Astrocyte of the spinal cord (primary cell): Measurements from ENCODE around the gene NEAT1.
A peak's percentile ranks its signal among the peaks of the same experiment; 100 is the strongest.

Experiments
- DNase-seq: peaks from one replicate; pipeline ENCODE4 v3.0.0; 2011; ENCODE audit warnings: low read depth, low spot score
- H3K4me3 ChIP-seq: 2 replicates; pipeline ENCODE4 v1.5.1; 2011; ENCODE audit warnings: low read depth, mild to moderate bottlenecking, low read length, moderate library complexity
- in situ Hi-C: cut with HindIII; loops from 2 replicates; pipeline ENCODE4 v1.10.0; 2017; ENCODE audit warnings: low sequenced_read_pairs
- TF ChIP-seq, protein P1 (sequence below): IDR thresholded peaks from 2 replicates; pipeline ENCODE4 v1.5.1; 2012; ENCODE audit warnings: low read depth, mild to moderate bottlenecking, low read length, inconsistent platforms

Gene NEAT1

DNA sequence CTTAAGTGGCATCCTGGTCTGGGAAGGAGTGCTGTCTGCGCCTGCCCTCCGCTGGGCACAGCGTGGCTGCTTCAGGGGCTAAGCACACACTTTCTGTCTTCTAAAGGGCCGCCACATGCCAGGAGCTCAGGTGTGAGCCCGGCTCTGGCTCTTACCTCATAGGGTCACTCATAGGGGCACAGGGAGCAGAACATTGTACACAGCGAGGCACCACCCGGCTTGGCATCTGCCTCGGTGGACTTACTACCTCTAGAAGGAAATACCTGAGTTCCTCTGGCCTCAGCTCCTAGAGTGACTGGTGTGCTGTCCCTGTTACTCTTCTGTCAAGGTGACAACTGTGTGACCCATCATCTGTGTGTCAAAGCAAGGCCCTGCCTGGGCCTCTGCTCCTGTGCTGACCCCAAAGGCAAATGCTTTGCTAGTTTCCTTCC, 13.4 kb downstream of the NEAT1 start:
- H3K4me3 ChIP-seq = no peak overlapping the region
- in situ Hi-C loops = no loop called here
- DNase-seq = peak; percentile 43
- TF ChIP-seq, protein P1, sequence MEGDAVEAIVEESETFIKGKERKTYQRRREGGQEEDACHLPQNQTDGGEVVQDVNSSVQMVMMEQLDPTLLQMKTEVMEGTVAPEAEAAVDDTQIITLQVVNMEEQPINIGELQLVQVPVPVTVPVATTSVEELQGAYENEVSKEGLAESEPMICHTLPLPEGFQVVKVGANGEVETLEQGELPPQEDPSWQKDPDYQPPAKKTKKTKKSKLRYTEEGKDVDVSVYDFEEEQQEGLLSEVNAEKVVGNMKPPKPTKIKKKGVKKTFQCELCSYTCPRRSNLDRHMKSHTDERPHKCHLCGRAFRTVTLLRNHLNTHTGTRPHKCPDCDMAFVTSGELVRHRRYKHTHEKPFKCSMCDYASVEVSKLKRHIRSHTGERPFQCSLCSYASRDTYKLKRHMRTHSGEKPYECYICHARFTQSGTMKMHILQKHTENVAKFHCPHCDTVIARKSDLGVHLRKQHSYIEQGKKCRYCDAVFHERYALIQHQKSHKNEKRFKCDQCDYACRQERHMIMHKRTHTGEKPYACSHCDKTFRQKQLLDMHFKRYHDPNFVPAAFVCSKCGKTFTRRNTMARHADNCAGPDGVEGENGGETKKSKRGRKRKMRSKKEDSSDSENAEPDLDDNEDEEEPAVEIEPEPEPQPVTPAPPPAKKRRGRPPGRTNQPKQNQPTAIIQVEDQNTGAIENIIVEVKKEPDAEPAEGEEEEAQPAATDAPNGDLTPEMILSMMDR = no peak

DNA sequence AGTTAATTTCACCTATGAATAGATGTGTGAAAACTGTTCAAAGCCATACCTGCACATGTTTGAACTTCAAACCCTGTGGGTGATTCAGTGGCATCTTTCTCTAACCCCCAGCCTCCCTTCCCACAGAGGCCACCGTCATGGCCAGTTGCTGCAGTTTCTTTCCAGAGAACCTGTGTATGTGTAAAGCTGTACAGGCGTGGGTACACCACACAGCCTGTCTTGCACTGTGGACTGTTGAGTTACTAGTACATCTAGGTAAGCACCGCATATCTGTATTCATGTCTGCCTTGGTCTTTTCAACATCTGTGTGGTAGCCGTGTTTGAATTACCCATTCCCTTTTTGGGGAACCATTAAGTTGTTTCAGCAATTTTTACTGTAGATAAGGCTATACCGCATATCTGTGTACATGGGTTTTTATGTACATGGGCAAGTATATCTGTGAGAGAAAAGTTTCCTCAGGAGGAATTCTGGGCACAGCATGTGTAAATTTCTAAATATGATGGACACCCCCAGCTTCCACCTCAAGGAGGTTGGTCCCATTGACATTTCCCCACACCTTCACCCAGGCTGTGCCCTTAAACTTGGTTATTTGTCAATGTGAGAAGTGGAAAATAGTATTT, 13.9 kb downstream of the NEAT1 start:
- in situ Hi-C loops = no loop called here
- peak; percentile 53 for DNase-seq
- TF ChIP-seq, protein P1 = no peak
- no peak overlapping the region for H3K4me3 ChIP-seq

DNA sequence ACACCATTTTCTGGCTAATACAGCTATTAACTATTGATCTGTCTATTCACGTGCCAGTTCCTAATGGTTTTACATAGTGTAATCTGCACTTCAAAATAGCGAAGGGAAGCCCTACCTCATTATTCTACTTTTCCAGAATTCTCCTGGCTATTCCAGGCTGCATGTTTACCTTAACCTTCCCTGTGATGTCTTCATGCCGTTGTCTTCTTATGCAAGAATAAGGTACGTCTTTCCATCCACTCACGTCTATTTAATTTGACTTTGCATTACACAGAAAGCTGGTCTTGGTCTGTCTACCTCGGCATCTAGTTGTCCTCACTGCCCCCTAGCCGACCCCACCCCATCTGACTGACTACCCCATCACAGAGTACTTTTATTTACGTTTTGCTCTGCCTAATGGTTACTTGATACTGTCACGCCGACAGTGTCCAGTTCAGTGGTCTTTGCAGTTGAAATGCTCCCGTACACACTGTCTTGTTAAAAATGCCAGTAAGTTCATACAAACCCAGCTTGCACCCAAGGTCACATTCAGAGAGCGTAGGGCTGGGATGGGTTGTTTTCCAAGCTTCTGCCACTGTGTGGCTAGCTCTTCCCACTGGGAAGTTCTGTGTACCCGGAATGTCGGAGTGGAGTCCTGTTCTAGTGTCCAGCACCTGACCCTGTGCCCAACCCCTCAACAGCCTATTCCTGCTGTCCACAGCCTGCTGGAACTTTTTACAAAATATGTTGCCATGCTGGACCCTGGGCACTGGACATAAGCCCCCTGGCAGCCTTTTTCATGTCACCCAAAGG, 15.0 kb downstream of the NEAT1 start:
- H3K4me3 ChIP-seq = no peak overlapping the region
- in situ Hi-C loops = no loop called here
- TF ChIP-seq, protein P1 = no peak
- DNase-seq = peak; percentile 41

DNA sequence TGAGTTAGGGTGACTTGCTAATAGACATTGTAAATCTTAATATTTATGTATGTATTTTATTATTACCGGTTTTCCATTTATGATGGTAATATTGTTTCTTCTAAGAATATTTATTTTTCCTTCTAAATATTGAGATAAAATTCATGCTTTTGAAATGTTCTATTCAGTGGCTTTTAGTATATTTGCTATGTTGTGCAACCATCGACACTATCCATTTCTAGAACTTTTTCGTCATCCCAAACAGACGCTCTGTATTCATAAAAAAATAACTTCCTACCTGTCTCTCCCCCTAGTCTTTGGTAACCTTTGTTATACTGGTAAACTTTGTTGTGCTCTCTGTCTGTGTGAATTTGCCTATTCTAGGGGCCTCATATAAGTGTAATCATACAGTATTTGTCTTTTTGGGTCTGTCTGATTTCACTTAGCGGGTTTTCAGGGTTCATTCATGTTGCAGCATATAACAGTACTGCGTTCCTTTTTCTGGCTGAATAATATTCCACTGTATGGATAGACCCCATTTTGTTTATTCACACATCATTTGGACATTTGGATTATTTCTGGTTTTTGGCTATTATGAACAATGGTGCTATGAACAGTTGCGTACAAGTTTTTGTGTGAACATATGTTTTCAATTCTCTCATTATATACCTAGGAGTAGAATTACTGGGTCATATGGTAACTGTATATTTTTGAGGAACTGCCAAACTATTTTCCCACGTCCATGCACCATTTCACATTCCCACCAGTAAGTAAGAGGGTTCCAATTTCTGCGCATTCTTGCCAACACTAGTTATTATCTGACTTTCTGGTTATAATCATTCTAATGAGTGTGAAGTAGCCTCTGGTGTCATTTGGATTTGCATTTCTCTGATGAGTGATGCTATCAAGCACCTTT, 15.9 kb downstream of the NEAT1 start:
- no peak overlapping the region for H3K4me3 ChIP-seq
- peak; percentile 40 for DNase-seq
- TF ChIP-seq, protein P1 = no peak
- in situ Hi-C loops = no loop called here

DNA sequence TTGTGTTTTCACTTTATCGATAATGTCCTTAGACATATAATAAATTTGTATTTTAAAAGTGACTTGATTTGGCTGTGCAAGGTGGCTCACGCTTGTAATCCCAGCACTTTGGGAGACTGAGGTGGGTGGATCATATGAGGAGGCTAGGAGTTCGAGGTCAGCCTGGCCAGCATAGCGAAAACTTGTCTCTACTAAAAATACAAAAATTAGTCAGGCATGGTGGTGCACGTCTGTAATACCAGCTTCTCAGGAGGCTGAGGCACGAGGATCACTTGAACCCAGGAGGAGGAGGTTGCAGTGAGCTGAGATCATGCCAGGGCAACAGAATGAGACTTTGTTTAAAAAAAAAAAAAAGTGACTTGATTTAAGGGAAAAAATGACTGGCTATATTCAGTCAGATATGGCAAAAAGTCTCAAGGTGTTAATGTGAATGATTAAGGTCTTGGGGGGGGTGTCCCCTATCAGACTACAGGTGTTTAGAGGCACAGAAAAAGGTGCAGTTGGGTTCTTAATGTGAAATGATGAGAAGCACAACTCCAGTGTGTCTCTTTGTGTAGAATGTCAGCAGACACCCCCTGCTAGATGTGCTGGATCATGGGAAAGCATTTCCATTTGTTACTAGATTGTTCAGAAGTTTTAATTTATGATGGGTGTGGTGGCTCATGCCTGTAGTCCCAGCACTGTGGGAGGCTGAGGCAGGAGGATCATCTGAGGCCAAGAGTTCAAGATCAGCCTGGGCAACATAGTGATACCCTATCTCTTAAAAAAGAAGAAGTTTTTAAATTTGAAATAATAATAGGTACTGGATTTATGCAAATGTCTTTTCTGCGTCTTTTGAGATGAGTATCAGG, 17.0 kb downstream of the NEAT1 start:
- TF ChIP-seq, protein P1 = no peak
- H3K4me3 ChIP-seq = no peak overlapping the region
- peak; percentile 49 for DNase-seq
- in situ Hi-C loops = no loop called here
